Astrocyte of the spinal cord (primary cell): Measurements from ENCODE around the gene ABHD17A.
"Not testable (repeated sequence)": the region's sequence is repeated elsewhere in the genome, so short reads cannot be mapped to it uniquely, and the experiment has no call there.

ENCODE experiments used
- DNase-seq: peaks from one replicate; pipeline ENCODE4 v3.0.0; 2011; ENCODE audit warnings: low read depth, low spot score
- H3K4me3 ChIP-seq: 2 replicates; pipeline ENCODE4 v1.5.1; 2011; ENCODE audit warnings: low read depth, mild to moderate bottlenecking, low read length, moderate library complexity
- CTCF ChIP-seq: IDR thresholded peaks from 2 replicates; pipeline ENCODE4 v1.5.1; 2012; ENCODE audit warnings: low read depth, mild to moderate bottlenecking, low read length, inconsistent platforms
- in situ Hi-C: cut with HindIII; loops from 2 replicates; pipeline ENCODE4 v1.10.0; 2017; ENCODE audit warnings: low sequenced_read_pairs

Gene ABHD17A

GRCh38 chr19:1885398-1886119, at the start of gene ABHD17A:
TSS of gene ABHD17A (minus strand) at chr19:1885496. CDS start at chr19:1881566, 3,930 bp downstream.
- in situ Hi-C loops, result not testable (repeated sequence)
- peak within 1 kb of the TSS; percentile 90 for H3K4me3 ChIP-seq
- peak; percentile 91 for DNase-seq

- H3K4me3 ChIP-seq, result no peak overlapping the region
- in situ Hi-C loops, result no loop called here
- DNase-seq, result no peak
- no peak for TF ChIP-seq CTCF
These were observed 48.6 kb upstream of the ABHD17A start for GRCh38 chr19:1933942-1934341.

GRCh38 chr19:1933244-1933643, 47.9 kb upstream of the ABHD17A start:
- in situ Hi-C loops, result no loop called here
- no peak overlapping the region for H3K4me3 ChIP-seq
- TF ChIP-seq CTCF, result no peak
- no peak for DNase-seq

GRCh38 chr19:1932395-1932794, 47.1 kb upstream of the ABHD17A start:
- DNase-seq, result no peak
- in situ Hi-C loops, result no loop called here
- TF ChIP-seq CTCF, result no peak
- no peak overlapping the region for H3K4me3 ChIP-seq

GRCh38 chr19:1931445-1931844, 46.1 kb upstream of the ABHD17A start:
- in situ Hi-C loops, result no loop called here
- no peak for TF ChIP-seq CTCF
- DNase-seq, result no peak
- no peak overlapping the region for H3K4me3 ChIP-seq

GRCh38 chr19:1929021-1929742, 43.9 kb upstream of the ABHD17A start:
- peak overlapping the region; percentile 31 for H3K4me3 ChIP-seq
- in situ Hi-C loops, result no loop called here
- peak; percentile 63 for DNase-seq
- TF ChIP-seq CTCF, result peak; percentile 95

GRCh38 chr19:1925544-1925943, 40.2 kb upstream of the ABHD17A start:
- no peak for DNase-seq
- in situ Hi-C loops, result no loop called here
- H3K4me3 ChIP-seq, result no peak overlapping the region
- TF ChIP-seq CTCF, result no peak
